H1 (cell line): ENCODE measurements around the gene BRICD5. TPM values are rescaled to one million over a fixed set of nuclear protein-coding genes. Genes with fewer than 3 reads are reported as not detected.

Source experiments
- ASH2L ChIP-seq: fragments of 200-600, 300-600 bp; sonication (generic); IDR thresholded peaks from one replicate; pipeline ENCODE4 v1.7.1; 2017; ENCODE audit warnings: low read length
- HDAC2 ChIP-seq, 2 experiments: fragments of 300-600 bp in 1 of 2; sonication (generic) in 1 of 2; IDR thresholded peaks; 2 replicates each; pipeline ENCODE4 v1.6.1; 2011 to 2012; ENCODE audit warnings: low read depth in 2 of 2, low read length in 2 of 2, mild to moderate bottlenecking in 2 of 2, moderate library complexity in 2 of 2, borderline replicate concordance in 1 of 2, inconsistent platforms in 1 of 2
- POU5F1 ChIP-seq: IDR thresholded peaks from 2 replicates; pipeline ENCODE4 v1.6.1; 2011; ENCODE audit warnings: low read depth, mild to moderate bottlenecking, low read length, moderate library complexity
- USF2 ChIP-seq: IDR thresholded peaks from 2 replicates; pipeline ENCODE4 v1.6.1; 2011; ENCODE audit warnings: low read length, improper control_type of control experiment
- polyA plus RNA-seq, 7 experiments: library from polyadenylated mRNA; depleted of rRNA in 3 of 7; stranded (reverse) in 5 of 7; unstranded in 2 of 7; fragments of >200 nt in 5 of 7; fragments of 200-250 nt in 2 of 7; gene quantifications; 1 replicate in 5 of 7; 2 replicates in 1 of 7; 4 replicates in 1 of 7; pipeline versions ENCODE4 v1.2.1 to v1.2.3, GENCODE V29; 2011 to 2013; ENCODE audit warnings: missing spikeins in 2 of 7, mixed read lengths in 2 of 7
- total RNA-seq: library from RNA; stranded (reverse); fragmentation: NEBNext Ultra II Directional; extraction: Animal tissue kit (Norgen Biotek cat#: 25700); gene quantifications from 2 replicates; pipeline ENCODE4 v1.2.1, GENCODE V29; 2021

Gene BRICD5
- total and polyA plus RNA-seq, 2 of the 8 experiments (the other 6 are each of a cell fraction or from before 2014, with no cell fraction given) = 8.5 to 14.2 TPM

GRCh38 chr16:2173366-2173765 lies 37.3 kb downstream of the BRICD5 start (continued):
- TF ChIP-seq ASH2L (no peak), POU5F1 (no peak), USF2 (no peak), HDAC2 (IDR thresholded peaks at IDR 0.05; ENCODE audit: borderline replicate concordance in 1 of 2, low read depth in 2 of 2, low read length in 2 of 2) (no peak)
